ENCODE measurements around the gene SMIM45.

Gene SMIM45

GRCh38 chr22:41913842-41914534 is 38.0 kb upstream of the SMIM45 start:
- peaks cover 72 to 99% (median 93%) of the 10 kb centered on the region in 3 experiments for H3K27me3 ChIP-seq (ENCODE audit: control insufficient read depth in 3 of 3, insufficient read depth in 3 of 3, low read depth in 1 of 3, low read length in 3 of 3)

DNA sequence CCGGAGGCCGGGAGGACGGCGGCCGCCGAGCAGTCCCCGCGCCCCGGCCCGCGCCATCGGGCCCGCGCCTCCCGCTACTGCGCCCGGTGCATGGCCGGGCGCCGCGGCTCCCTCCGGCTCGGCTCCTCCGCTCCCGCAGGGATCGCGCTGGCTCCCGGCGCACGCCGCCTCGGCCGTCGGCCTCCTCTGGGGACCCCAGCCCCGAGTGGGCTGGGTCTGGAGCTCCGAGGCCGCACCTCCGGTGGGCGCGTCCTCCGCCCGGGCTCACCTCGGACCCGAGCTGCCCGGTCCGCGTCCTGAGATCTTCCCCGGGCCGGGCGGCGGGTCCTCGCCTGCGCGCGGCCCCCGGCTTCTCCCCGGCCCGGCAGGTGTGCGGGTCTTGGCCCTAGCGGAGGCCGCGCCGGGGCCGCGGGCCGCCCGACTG is 37.3 kb upstream of the SMIM45 start:
- no peak overlapping the region for H2AK5ac ChIP-seq (ENCODE audit: low read depth, low read length)
- no peaks in the 10 kb centered on the region for H3K79me1 ChIP-seq (ENCODE audit: low read depth, low read length)
- peak overlapping the region; percentile 28 for H3K18ac ChIP-seq (ENCODE audit: low read length)
- no peak overlapping the region for H3K14ac ChIP-seq (ENCODE audit: low read length)
- no peaks in the 10 kb centered on the region for H3K9me3 ChIP-seq (replicated peaks in 1 of 2; ENCODE audit: control insufficient read depth in 2 of 2, insufficient read depth in 1 of 2, low read depth in 1 of 2, low read length in 2 of 2)
- H2BK12ac ChIP-seq (ENCODE audit: low read length), result no peak overlapping the region
- H3K23ac ChIP-seq (ENCODE audit: low read depth, low read length, poor library complexity), result no peak overlapping the region
- no peaks in the 10 kb centered on the region for H3K36me3 ChIP-seq (replicated peaks in 1 of 2; ENCODE audit: control insufficient read depth in 2 of 2, insufficient read depth in 2 of 2, low read length in 2 of 2)
- H3K27ac ChIP-seq (replicated peaks; ENCODE audit: low read length), result no peak overlapping the region
- H3K4me1 ChIP-seq (ENCODE audit: control insufficient read depth in 2 of 2, insufficient read depth in 1 of 2, low read depth in 1 of 2, low read length in 2 of 2), result peaks cover 4 to 7% of the 10 kb centered on the region in 2 donors
- no peak overlapping the region for H2BK120ac ChIP-seq (ENCODE audit: low read depth, low read length)
- no CpG with 5 or more reads among the region's 67 CpGs for WGBS, 2 donors (ENCODE audit: extremely low coverage in 2 of 2, insufficient read length in 2 of 2, insufficient replicate concordance in 1 of 2)
- no peak overlapping the region for H4K8ac ChIP-seq (ENCODE audit: low read depth, low read length)
- no peak overlapping the region for H3K4ac ChIP-seq (ENCODE audit: low read length)
- H3K4me2 ChIP-seq (ENCODE audit: insufficient read depth, low read length, poor library complexity, severe bottlenecking), result peak overlapping the region; percentile 57
- H2AFZ ChIP-seq (ENCODE audit: low read length), result peak overlapping the region; percentile 85
- H2BK5ac ChIP-seq (ENCODE audit: low read length), result no peak overlapping the region
- H3K4me3 ChIP-seq (ENCODE audit: low read length in 2 of 2), result peak overlapping the region; percentile 21 to 69
- H3K9ac ChIP-seq (ENCODE audit: low read depth, low read length, poor library complexity), result no peak overlapping the region
- DNase-seq (ENCODE audit: low spot score), result no peak
- no peak overlapping the region for H4K91ac ChIP-seq (ENCODE audit: low read depth, low read length, poor library complexity)
- no peak overlapping the region for H2BK15ac ChIP-seq (ENCODE audit: low read length)
- peaks cover 75 to 99% (median 87%) of the 10 kb centered on the region in 3 experiments for H3K27me3 ChIP-seq (ENCODE audit: control insufficient read depth in 3 of 3, insufficient read depth in 3 of 3, low read depth in 1 of 3, low read length in 3 of 3)

More at GRCh38 chr22:41913842-41914534, 38.0 kb upstream of the SMIM45 start:
- Histone ChIP-seq H2BK15ac (ENCODE audit: low read length) (no peak overlapping the region), H3K9me3 (replicated peaks in 1 of 2; ENCODE audit: control insufficient read depth in 2 of 2, insufficient read depth in 1 of 2, low read depth in 1 of 2, low read length in 2 of 2) (no peaks in the 10 kb centered on the region), H3K4ac (ENCODE audit: low read length) (no peak overlapping the region), H3K9ac (ENCODE audit: low read depth, low read length, poor library complexity) (no peak overlapping the region), H3K4me1 (ENCODE audit: control insufficient read depth in 2 of 2, insufficient read depth in 1 of 2, low read depth in 1 of 2, low read length in 2 of 2) (peaks cover 4 to 8% of the 10 kb centered on the region in 2 donors), H4K8ac (ENCODE audit: low read depth, low read length) (no peak overlapping the region), H3K18ac (ENCODE audit: low read length) (peak overlapping the region; percentile 38), H3K4me3 (ENCODE audit: low read length in 2 of 2) (no peak overlapping the region), H2AFZ (ENCODE audit: low read length) (peak overlapping the region; percentile 85), H2AK5ac (ENCODE audit: low read depth, low read length) (peak overlapping the region; percentile 37), H3K4me2 (ENCODE audit: insufficient read depth, low read length, poor library complexity, severe bottlenecking) (peak overlapping the region; percentile 25), H3K23ac (ENCODE audit: low read depth, low read length, poor library complexity) (peak overlapping the region; percentile 73), H2BK5ac (ENCODE audit: low read length) (peak overlapping the region; percentile 24), H3K79me1 (ENCODE audit: low read depth, low read length) (no peaks in the 10 kb centered on the region), H3K36me3 (replicated peaks in 1 of 2; ENCODE audit: control insufficient read depth in 2 of 2, insufficient read depth in 2 of 2, low read length in 2 of 2) (no peaks in the 10 kb centered on the region), H3K14ac (ENCODE audit: low read length) (no peak overlapping the region), H2BK12ac (ENCODE audit: low read length) (no peak overlapping the region), H2BK120ac (ENCODE audit: low read depth, low read length) (no peak overlapping the region), H3K27ac (replicated peaks; ENCODE audit: low read length) (no peak overlapping the region), H4K91ac (ENCODE audit: low read depth, low read length, poor library complexity) (no peak overlapping the region)
- no peak for DNase-seq (ENCODE audit: low spot score)
- no CpG with 5 or more reads among the region's 79 CpGs for WGBS, 2 donors (ENCODE audit: extremely low coverage in 2 of 2, insufficient read length in 2 of 2, insufficient replicate concordance in 1 of 2)

GRCh38 chr22:41915035-41915785 is 36.7 kb upstream of the SMIM45 start, which contains the start of gene SHISA8:
TSS of gene SHISA8 (minus strand) at chr22:41915074. CDS start at chr22:41914667, 407 bp downstream.
- DNase-seq (ENCODE audit: low spot score), result no peak
- H3K9me3 ChIP-seq (replicated peaks in 1 of 2; ENCODE audit: control insufficient read depth in 2 of 2, insufficient read depth in 1 of 2, low read depth in 1 of 2, low read length in 2 of 2), result no peaks in the 10 kb centered on the region
- no peak within 1 kb of the TSS for H3K9ac ChIP-seq (ENCODE audit: low read depth, low read length, poor library complexity)
- no peaks in the 10 kb centered on the region for H3K79me1 ChIP-seq (ENCODE audit: low read depth, low read length)
- peaks cover 6 to 7% of the 10 kb centered on the region in 2 donors for H3K4me1 ChIP-seq (ENCODE audit: control insufficient read depth in 2 of 2, insufficient read depth in 1 of 2, low read depth in 1 of 2, low read length in 2 of 2)
- H2AFZ ChIP-seq (ENCODE audit: low read length), result peak within 1 kb of the TSS; percentile 85
- no CpG with 5 or more reads among the region's 63 CpGs for WGBS, 2 donors (ENCODE audit: extremely low coverage in 2 of 2, insufficient read length in 2 of 2, insufficient replicate concordance in 1 of 2)
- peak within 1 kb of the TSS; percentile 89 for H3K18ac ChIP-seq (ENCODE audit: low read length)
- no peak within 1 kb of the TSS for H2BK15ac ChIP-seq (ENCODE audit: low read length)
- H4K91ac ChIP-seq (ENCODE audit: low read depth, low read length, poor library complexity), result no peak within 1 kb of the TSS
- peak within 1 kb of the TSS; percentile 73 for H3K23ac ChIP-seq (ENCODE audit: low read depth, low read length, poor library complexity)
- peak within 1 kb of the TSS; percentile 24 for H2BK5ac ChIP-seq (ENCODE audit: low read length)
- no peak within 1 kb of the TSS for H3K4ac ChIP-seq (ENCODE audit: low read length)
- H3K27ac ChIP-seq (replicated peaks; ENCODE audit: low read length), result no peak within 1 kb of the TSS
- H3K14ac ChIP-seq (ENCODE audit: low read length), result no peak within 1 kb of the TSS
- peak within 1 kb of the TSS; percentile 37 for H2AK5ac ChIP-seq (ENCODE audit: low read depth, low read length)
- peaks cover 75 to 100% (median 82%) of the 10 kb centered on the region in 3 experiments for H3K27me3 ChIP-seq (ENCODE audit: control insufficient read depth in 3 of 3, insufficient read depth in 3 of 3, low read depth in 1 of 3, low read length in 3 of 3)
- no peak within 1 kb of the TSS for H2BK120ac ChIP-seq (ENCODE audit: low read depth, low read length)
- peak within 1 kb of the TSS; percentile 57 for H3K4me2 ChIP-seq (ENCODE audit: insufficient read depth, low read length, poor library complexity, severe bottlenecking)
- no peak within 1 kb of the TSS for H2BK12ac ChIP-seq (ENCODE audit: low read length)
- peak within 1 kb of the TSS; percentile 21 to 69 for H3K4me3 ChIP-seq (ENCODE audit: low read length in 2 of 2)
- H3K36me3 ChIP-seq (replicated peaks in 1 of 2; ENCODE audit: control insufficient read depth in 2 of 2, insufficient read depth in 2 of 2, low read length in 2 of 2), result no peaks in the 10 kb centered on the region
- no peak within 1 kb of the TSS for H4K8ac ChIP-seq (ENCODE audit: low read depth, low read length)

Measured in neuronal stem cell (in vitro differentiated cells).